ENCODE data around the gene HCK.

Gene HCK

DNA sequence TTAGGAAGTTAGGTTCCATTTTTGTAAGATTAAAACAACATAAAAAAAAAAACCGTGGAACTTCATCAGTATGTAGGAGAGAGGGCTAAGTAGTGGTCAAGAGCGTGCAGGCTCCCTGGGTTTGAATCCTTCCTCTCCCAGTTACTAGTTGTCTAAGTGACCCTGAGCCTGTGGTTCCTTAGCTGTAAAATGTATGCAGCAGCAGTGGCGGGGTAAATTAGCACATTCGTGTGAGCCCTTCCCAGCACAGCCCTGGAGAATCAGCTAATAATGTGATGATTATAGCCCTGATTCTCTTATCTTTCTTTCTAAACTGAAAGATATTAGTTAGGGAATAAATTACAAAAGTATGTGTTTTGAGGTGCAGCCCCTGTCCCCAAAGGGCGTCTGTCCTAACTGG lies 90.0 kb downstream of the HCK start:
- no peak overlapping the region for H3K4me3 Mint-ChIP-seq
- peaks cover 20% of the 10 kb centered on the region for H3K36me3 Mint-ChIP-seq
- H3K27ac Mint-ChIP-seq, result no peak overlapping the region
- H3K4me1 Mint-ChIP-seq, result no peaks in the 10 kb centered on the region
- H3K9me3 Mint-ChIP-seq, result no peaks in the 10 kb centered on the region
- no peaks in the 10 kb centered on the region for H3K27me3 Mint-ChIP-seq

DNA sequence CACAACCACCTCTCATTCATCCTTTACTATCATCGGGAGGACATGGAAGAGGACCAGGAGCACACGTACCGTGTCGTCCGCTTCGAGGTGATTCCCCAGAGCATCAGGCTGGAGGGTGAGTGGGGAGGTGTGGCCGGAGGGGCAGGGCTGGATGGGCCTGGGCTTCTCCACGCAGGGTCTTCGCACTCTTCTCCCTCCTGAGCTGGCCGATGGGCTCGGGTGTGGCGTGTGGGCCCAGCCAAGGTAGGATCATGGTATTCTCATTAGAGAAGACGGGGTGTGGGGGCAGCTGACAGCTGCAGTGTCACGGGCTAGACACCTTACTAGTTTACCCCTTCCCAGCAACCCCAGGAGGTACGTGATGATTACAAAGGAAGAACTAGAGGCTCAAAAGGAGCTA lies 90.9 kb downstream of the HCK start:
- Mint-ChIP-seq H3K27me3 (no peaks in the 10 kb centered on the region), H3K4me1 (no peaks in the 10 kb centered on the region), H3K36me3 (peaks cover 20% of the 10 kb centered on the region), H3K27ac (no peak overlapping the region), H3K4me3 (no peak overlapping the region), H3K9me3 (no peaks in the 10 kb centered on the region)

DNA sequence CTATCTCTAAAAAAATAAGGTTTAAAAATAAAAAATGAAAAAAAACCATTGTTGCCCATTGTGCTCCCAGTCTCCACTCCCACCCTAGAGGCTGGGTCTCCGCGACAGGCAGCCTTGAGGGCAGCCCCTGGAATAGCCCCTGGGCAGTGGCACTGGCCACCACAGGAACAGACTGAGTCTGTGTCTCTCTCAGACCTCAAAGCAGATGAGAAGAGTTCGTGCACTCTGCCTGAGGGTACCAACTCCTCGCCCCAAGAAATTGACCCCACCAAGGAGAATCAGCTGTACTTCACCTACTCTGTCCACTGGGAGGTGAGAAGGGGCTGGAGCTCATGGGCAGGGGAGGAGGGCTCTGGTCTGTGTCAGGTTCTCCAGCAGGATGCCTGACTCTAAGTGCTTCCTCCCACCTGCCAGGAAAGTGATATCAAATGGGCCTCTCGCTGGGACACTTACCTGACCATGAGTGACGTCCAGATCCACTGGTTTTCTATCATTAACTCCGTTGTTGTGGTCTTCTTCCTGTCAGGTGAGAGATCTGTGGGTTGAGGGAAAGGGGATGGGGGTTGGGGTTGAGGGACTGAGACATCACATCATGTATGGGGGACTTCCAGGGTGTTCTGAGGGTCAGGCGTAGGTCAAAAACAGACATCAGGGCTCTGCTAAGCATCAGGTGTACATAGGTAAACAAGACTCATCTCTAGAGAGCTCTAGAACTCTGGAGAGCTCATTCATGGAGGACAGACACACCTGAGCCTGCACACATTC lies 93.0 kb downstream of the HCK start:
- Mint-ChIP-seq H3K27me3 (no peaks in the 10 kb centered on the region), H3K9me3 (no peaks in the 10 kb centered on the region), H3K4me3 (no peak overlapping the region), H3K36me3 (peaks cover 11% of the 10 kb centered on the region), H3K4me1 (no peaks in the 10 kb centered on the region), H3K27ac (no peak overlapping the region)

DNA sequence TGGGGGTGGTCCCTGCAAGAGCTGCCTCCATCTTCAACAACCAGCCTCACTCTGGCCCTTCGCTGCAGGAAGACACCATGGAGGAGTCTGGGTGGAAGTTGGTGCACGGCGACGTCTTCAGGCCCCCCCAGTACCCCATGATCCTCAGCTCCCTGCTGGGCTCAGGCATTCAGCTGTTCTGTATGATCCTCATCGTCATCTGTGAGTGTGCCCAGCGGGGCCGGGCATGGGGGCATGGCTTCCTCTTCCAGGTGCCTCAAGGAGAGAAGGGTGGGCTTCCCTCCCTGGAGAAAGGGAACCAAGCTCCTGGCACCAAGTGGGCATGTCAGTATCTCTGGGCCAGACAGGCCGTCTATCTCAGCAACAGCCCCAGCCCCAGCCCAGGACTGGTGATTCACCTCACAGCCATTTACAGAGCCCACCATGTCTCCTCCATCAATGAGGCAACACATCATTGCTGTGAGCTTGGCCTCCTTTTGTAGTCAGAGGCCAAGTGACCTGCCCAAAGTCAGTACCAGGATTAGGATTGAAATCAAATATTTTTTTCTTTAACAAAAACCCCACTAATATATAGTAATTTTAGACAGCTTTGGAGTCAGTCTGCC lies 97.6 kb downstream of the HCK start:
- Mint-ChIP-seq H3K9me3 (no peaks in the 10 kb centered on the region), H3K27ac (no peak overlapping the region), H3K4me3 (no peak overlapping the region), H3K4me1 (no peaks in the 10 kb centered on the region), H3K36me3 (peaks cover 13% of the 10 kb centered on the region), H3K27me3 (no peaks in the 10 kb centered on the region)

DNA sequence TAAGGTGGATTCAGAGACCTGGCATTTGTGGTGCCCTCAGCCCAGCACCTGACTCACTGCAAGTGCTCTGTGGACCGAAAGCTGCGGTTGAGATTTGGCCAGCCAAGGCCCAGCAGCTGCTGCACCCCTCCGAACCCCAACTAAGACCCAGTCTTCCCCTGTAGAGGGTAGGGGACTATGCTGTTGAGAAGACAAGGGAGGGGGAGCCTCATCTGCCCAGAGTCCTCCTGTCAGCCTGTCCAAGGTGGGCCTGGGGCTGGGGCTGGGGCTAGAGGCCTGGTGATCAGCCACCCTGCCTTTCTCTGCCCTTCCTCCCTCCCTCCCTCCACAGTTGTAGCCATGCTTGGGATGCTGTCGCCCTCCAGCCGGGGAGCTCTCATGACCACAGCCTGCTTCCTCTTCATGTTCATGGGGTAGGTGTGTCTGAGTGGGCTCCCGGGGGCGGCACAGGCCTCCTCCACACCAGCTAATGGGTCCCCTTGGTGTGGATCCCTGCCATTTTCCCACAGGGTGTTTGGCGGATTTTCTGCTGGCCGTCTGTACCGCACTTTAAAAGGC lies 98.3 kb downstream of the HCK start:
- Mint-ChIP-seq H3K27ac (no peak overlapping the region), H3K4me3 (no peak overlapping the region), H3K36me3 (peaks cover 15% of the 10 kb centered on the region), H3K27me3 (no peaks in the 10 kb centered on the region), H3K4me1 (peaks cover 3% of the 10 kb centered on the region), H3K9me3 (no peaks in the 10 kb centered on the region)
